NCI-H1930 (cell line): Measurements from ENCODE around the gene GIPC1.
"Not testable (repeated sequence)": the region's sequence is repeated elsewhere in the genome, so short reads cannot be mapped to it uniquely, and the experiment has no call there.

ENCODE experiments used
- DNase-seq, 2 experiments: peaks; one replicate each; lab custom pipeline; 2025; lab: John Stamatoyannopoulos, UW

Gene GIPC1

GRCh38 chr19:14517840-14518505 is 22.0 kb upstream of the GIPC1 start, which contains the start of gene DNAJB1:
TSS of gene DNAJB1 (minus strand) at chr19:14518397. CDS start at chr19:14518349, 48 bp downstream.
- DNase-seq: peak in 1 of 2 experiments; percentile 29

- no peak for DNase-seq
Observed at GRCh38 chr19:14517446-14517839, 21.5 kb upstream of the GIPC1 start.

- DNase-seq: no peak
Observed at GRCh38 chr19:14516746-14517438, 21.0 kb upstream of the GIPC1 start.

- DNase-seq: no peak
Observed at GRCh38 chr19:14516048-14516534, 20.2 kb upstream of the GIPC1 start.

- DNase-seq: no peak
Observed at GRCh38 chr19:14515501-14516047, 19.6 kb upstream of the GIPC1 start.

- no peak for DNase-seq
Observed at GRCh38 chr19:14514215-14514863, 18.4 kb upstream of the GIPC1 start.

- DNase-seq: no peak
Observed at GRCh38 chr19:14512406-14512961, 16.6 kb upstream of the GIPC1 start.

- DNase-seq: no peak
Observed at GRCh38 chr19:14511229-14511593, 15.3 kb upstream of the GIPC1 start.

GRCh38 chr19:14510311-14511228 is 14.6 kb upstream of the GIPC1 start:
- no peak for DNase-seq

GRCh38 chr19:14507704-14508542 is 12.0 kb upstream of the GIPC1 start:
- DNase-seq: no peak

GRCh38 chr19:14505488-14506239 is 9.7 kb upstream of the GIPC1 start:
- no peak for DNase-seq

GRCh38 chr19:14504575-14504974 is 8.6 kb upstream of the GIPC1 start:
- DNase-seq: not testable (repeated sequence)

GRCh38 chr19:14503285-14503684 is 7.4 kb upstream of the GIPC1 start:
- DNase-seq: no peak

GRCh38 chr19:14502334-14503092 is 6.6 kb upstream of the GIPC1 start:
- DNase-seq: no peak

- DNase-seq: no peak
Observed at GRCh38 chr19:14497228-14497921, 1.4 kb upstream of the GIPC1 start.

- no peak for DNase-seq
Observed at GRCh38 chr19:14496834-14497227, 904 bp upstream of the GIPC1 start.

- DNase-seq: no peak
Observed at GRCh38 chr19:14495672-14496028, 277 bp downstream of the GIPC1 start.

- no peak for DNase-seq
Observed at GRCh38 chr19:14494910-14495671, 836 bp downstream of the GIPC1 start.
